HepG2 (cell line): Measurements from ENCODE around the gene EBPL. TPM values are rescaled to one million over a fixed set of nuclear protein-coding genes. Genes with fewer than 3 reads are reported as not detected.
A peak's percentile ranks its signal among the peaks of the same experiment; 100 is the strongest.

Experiments used
- FOXJ3 ChIP-seq: sonication (generic); formaldehyde crosslinking; IDR thresholded peaks from 2 replicates; pipeline ENCODE4 v1.4.0; 2020; ENCODE audit warnings: missing genetic modification reagents, mild to moderate bottlenecking, borderline replicate concordance
- KDM6A ChIP-seq: IDR thresholded peaks from 2 replicates; pipeline ENCODE4 v1.6.1; 2016; ENCODE audit warnings: low read depth
- NR2F6 ChIP-seq, 2 experiments: IDR thresholded peaks; 2 replicates each; pipeline ENCODE4 v1.6.1; 2016; ENCODE audit warnings: antibody characterized with exemption in 1 of 2, mild to moderate bottlenecking in 1 of 2
- SNRNP70 ChIP-seq: fragments of 200-400 bp; formaldehyde crosslinking; IDR thresholded peaks from 2 replicates; pipeline ENCODE4 v1.6.1; 2017; ENCODE audit warnings: mild to moderate bottlenecking, low read depth, low read length, moderate library complexity
- ZBTB3 ChIP-seq: sonication (generic); formaldehyde crosslinking; IDR thresholded peaks from 2 replicates; pipeline ENCODE4 v1.4.0; 2020; ENCODE audit warnings: low read depth, mild to moderate bottlenecking, moderate library complexity, missing genetic modification reagents, borderline replicate concordance
- ZNF772 ChIP-seq: sonication (generic); formaldehyde crosslinking; IDR thresholded peaks from 2 replicates; pipeline ENCODE4 v1.5.0; 2020; ENCODE audit warnings: mild to moderate bottlenecking, missing genetic modification reagents
- polyA plus RNA-seq, 8 experiments: library from polyadenylated mRNA; depleted of rRNA in 3 of 8; stranded (reverse) in 7 of 8; unstranded in 1 of 8; fragments of >200 nt; fragmentation: Illumina TruSeq in 4 of 8; extraction: Trizol in 4 of 8; gene quantifications; 2 replicates each; pipeline versions ENCODE4 v1.2.1 to v1.2.3, GENCODE V29; 2011 to 2016; ENCODE audit warnings: low read depth in 4 of 8, missing spikeins in 1 of 8, mixed read lengths in 1 of 8; ENCODE audit not compliant: insufficient read depth in 1 of 8
- total RNA-seq, 5 experiments: library from RNA; depleted of rRNA; stranded (reverse); fragments of >200 nt; fragmentation: Illumina TruSeq; extraction: Trizol; gene quantifications; 2 replicates each; pipeline ENCODE4 v1.2.3, GENCODE V29; 2016; ENCODE audit warnings: low read depth in 1 of 5
- TF ChIP-seq, protein P1 (sequence below): sonication (generic); formaldehyde crosslinking; IDR thresholded peaks from 2 replicates; pipeline ENCODE4 v1.4.0; 2020; ENCODE audit warnings: missing genetic modification reagents
- TF ChIP-seq, protein P2 (sequence below), 2 experiments: sonication (generic) in 1 of 2; formaldehyde crosslinking in 1 of 2; IDR thresholded peaks; 2 replicates each; pipeline versions ENCODE4 v1.4.0 to v1.6.1; 2016 to 2020; ENCODE audit warnings: borderline replicate concordance in 1 of 2, low read depth in 1 of 2, mild to moderate bottlenecking in 1 of 2, missing genetic modification reagents in 1 of 2
- TF ChIP-seq, protein P3 (sequence below): sonication (generic); formaldehyde crosslinking; IDR thresholded peaks from 2 replicates; pipeline ENCODE4 v1.4.0; 2020; ENCODE audit warnings: missing genetic modification reagents
- TF ChIP-seq, protein P4 (sequence below): sonication (generic); formaldehyde crosslinking; IDR thresholded peaks from 2 replicates; pipeline ENCODE4 v1.5.0; 2020; ENCODE audit warnings: missing genetic modification reagents, mild to moderate bottlenecking, borderline replicate concordance
- TF ChIP-seq, protein P5 (sequence below): sonication (generic); formaldehyde crosslinking; IDR thresholded peaks from 2 replicates; pipeline ENCODE4 v1.9.0; 2021; ENCODE audit warnings: missing genetic modification reagents, borderline replicate concordance

Gene EBPL
- total and polyA plus RNA-seq, 2 of the 13 experiments (the other 11 are each of a cell fraction or from before 2014, with no cell fraction given) = 96.5 to 152 TPM

DNA sequence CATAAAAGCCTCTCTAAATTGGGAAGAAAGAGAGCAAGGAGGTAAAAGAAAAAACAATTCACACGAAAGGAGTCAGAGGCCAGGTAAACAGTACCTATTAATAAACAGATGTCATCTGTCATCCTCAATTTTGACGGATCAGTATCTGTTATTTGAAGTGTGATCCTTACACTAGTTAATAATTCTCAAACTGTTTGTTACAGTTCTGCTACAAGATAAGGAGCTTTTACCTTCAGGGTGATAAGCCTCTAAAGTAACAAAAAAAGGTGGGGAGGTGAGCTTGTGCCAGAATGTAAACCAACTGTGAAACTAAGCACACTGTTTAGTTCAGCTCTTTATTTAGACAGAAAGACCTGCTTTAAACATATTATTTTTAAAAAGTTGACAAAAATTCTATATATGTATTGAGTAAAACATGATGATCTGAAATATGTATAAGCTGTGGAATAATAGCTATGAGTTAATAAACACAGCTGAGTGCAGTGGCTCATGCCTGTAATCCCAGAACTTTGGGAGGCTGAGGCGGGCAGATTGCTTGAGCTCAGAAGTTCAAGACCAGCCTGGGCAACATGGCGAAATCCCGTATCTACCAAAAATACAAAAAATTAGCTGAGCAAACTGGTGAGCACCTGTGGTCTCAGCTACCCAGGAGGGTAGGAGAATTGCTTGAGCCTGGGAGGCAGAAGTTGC lies 48.4 kb upstream of the EBPL start (continued):
- TF ChIP-seq KDM6A (CRISPR knock-in tag) (0 out of 2 replicates have a peak, but pooled peaks have one; percentile 12), NR2F6 (IDR thresholded peaks at IDR 0.05) (peak; percentile 95), NR2F6 (CRISPR knock-in tag; IDR thresholded peaks at IDR 0.05) (peak; percentile 79), ZBTB3 (CRISPR knock-in tag) (no peak), ZNF772 (CRISPR knock-in tag) (peak; percentile 51; the same call in 1 of the 2 replicates), SNRNP70 (no peak), FOXJ3 (CRISPR knock-in tag) (peak; percentile 82; the same call in 1 of the 2 replicates)
- TF ChIP-seq, protein P1, sequence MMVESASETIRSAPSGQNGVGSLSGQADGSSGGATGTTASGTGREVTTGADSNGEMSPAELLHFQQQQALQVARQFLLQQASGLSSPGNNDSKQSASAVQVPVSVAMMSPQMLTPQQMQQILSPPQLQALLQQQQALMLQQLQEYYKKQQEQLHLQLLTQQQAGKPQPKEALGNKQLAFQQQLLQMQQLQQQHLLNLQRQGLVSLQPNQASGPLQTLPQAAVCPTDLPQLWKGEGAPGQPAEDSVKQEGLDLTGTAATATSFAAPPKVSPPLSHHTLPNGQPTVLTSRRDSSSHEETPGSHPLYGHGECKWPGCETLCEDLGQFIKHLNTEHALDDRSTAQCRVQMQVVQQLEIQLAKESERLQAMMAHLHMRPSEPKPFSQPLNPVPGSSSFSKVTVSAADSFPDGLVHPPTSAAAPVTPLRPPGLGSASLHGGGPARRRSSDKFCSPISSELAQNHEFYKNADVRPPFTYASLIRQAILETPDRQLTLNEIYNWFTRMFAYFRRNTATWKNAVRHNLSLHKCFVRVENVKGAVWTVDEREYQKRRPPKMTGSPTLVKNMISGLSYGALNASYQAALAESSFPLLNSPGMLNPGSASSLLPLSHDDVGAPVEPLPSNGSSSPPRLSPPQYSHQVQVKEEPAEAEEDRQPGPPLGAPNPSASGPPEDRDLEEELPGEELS (CRISPR knock-in tag) = peak; percentile 92
- TF ChIP-seq, protein P2, sequence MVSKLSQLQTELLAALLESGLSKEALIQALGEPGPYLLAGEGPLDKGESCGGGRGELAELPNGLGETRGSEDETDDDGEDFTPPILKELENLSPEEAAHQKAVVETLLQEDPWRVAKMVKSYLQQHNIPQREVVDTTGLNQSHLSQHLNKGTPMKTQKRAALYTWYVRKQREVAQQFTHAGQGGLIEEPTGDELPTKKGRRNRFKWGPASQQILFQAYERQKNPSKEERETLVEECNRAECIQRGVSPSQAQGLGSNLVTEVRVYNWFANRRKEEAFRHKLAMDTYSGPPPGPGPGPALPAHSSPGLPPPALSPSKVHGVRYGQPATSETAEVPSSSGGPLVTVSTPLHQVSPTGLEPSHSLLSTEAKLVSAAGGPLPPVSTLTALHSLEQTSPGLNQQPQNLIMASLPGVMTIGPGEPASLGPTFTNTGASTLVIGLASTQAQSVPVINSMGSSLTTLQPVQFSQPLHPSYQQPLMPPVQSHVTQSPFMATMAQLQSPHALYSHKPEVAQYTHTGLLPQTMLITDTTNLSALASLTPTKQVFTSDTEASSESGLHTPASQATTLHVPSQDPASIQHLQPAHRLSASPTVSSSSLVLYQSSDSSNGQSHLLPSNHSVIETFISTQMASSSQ (IDR thresholded peaks at IDR 0.05; ENCODE audit: low read depth) = peak; percentile 99
- TF ChIP-seq, protein P2 (CRISPR knock-in tag; IDR thresholded peaks at IDR 0.05; ENCODE audit: borderline replicate concordance) = peak; percentile 98
- TF ChIP-seq, protein P3, sequence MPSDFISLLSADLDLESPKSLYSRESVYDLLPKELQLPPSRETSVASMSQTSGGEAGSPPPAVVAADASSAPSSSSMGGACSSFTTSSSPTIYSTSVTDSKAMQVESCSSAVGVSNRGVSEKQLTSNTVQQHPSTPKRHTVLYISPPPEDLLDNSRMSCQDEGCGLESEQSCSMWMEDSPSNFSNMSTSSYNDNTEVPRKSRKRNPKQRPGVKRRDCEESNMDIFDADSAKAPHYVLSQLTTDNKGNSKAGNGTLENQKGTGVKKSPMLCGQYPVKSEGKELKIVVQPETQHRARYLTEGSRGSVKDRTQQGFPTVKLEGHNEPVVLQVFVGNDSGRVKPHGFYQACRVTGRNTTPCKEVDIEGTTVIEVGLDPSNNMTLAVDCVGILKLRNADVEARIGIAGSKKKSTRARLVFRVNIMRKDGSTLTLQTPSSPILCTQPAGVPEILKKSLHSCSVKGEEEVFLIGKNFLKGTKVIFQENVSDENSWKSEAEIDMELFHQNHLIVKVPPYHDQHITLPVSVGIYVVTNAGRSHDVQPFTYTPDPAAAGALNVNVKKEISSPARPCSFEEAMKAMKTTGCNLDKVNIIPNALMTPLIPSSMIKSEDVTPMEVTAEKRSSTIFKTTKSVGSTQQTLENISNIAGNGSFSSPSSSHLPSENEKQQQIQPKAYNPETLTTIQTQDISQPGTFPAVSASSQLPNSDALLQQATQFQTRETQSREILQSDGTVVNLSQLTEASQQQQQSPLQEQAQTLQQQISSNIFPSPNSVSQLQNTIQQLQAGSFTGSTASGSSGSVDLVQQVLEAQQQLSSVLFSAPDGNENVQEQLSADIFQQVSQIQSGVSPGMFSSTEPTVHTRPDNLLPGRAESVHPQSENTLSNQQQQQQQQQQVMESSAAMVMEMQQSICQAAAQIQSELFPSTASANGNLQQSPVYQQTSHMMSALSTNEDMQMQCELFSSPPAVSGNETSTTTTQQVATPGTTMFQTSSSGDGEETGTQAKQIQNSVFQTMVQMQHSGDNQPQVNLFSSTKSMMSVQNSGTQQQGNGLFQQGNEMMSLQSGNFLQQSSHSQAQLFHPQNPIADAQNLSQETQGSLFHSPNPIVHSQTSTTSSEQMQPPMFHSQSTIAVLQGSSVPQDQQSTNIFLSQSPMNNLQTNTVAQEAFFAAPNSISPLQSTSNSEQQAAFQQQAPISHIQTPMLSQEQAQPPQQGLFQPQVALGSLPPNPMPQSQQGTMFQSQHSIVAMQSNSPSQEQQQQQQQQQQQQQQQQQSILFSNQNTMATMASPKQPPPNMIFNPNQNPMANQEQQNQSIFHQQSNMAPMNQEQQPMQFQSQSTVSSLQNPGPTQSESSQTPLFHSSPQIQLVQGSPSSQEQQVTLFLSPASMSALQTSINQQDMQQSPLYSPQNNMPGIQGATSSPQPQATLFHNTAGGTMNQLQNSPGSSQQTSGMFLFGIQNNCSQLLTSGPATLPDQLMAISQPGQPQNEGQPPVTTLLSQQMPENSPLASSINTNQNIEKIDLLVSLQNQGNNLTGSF = no peak
- TF ChIP-seq, protein P4, sequence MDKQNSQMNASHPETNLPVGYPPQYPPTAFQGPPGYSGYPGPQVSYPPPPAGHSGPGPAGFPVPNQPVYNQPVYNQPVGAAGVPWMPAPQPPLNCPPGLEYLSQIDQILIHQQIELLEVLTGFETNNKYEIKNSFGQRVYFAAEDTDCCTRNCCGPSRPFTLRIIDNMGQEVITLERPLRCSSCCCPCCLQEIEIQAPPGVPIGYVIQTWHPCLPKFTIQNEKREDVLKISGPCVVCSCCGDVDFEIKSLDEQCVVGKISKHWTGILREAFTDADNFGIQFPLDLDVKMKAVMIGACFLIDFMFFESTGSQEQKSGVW = no peak
- TF ChIP-seq, protein P5, sequence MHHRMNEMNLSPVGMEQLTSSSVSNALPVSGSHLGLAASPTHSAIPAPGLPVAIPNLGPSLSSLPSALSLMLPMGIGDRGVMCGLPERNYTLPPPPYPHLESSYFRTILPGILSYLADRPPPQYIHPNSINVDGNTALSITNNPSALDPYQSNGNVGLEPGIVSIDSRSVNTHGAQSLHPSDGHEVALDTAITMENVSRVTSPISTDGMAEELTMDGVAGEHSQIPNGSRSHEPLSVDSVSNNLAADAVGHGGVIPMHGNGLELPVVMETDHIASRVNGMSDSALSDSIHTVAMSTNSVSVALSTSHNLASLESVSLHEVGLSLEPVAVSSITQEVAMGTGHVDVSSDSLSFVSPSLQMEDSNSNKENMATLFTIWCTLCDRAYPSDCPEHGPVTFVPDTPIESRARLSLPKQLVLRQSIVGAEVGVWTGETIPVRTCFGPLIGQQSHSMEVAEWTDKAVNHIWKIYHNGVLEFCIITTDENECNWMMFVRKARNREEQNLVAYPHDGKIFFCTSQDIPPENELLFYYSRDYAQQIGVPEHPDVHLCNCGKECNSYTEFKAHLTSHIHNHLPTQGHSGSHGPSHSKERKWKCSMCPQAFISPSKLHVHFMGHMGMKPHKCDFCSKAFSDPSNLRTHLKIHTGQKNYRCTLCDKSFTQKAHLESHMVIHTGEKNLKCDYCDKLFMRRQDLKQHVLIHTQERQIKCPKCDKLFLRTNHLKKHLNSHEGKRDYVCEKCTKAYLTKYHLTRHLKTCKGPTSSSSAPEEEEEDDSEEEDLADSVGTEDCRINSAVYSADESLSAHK = no peak
